HG02642 (cell line): ENCODE results near the gene STX18.
"Not testable (repeated sequence)": the region's sequence is repeated elsewhere in the genome, so short reads cannot be mapped to it uniquely, and the experiment has no call there.

Experiments
- ATAC-seq: cut with Tn5 transposase; IDR thresholded peaks from one replicate; pipeline ENCODE4 v1.9.1; 2021; ENCODE audit warnings: mild to moderate bottlenecking; ENCODE audit not compliant: unreplicated experiment, poor library complexity

Gene STX18

GRCh38 chr4:4558881-4559280, 17.0 kb upstream of the STX18 start:
- no peak for ATAC-seq

- ATAC-seq, result no peak
These were observed 14.1 kb upstream of the STX18 start for GRCh38 chr4:4555916-4556315.

- no peak for ATAC-seq
These were observed 12.4 kb upstream of the STX18 start for GRCh38 chr4:4554234-4554633.

GRCh38 chr4:4552042-4552441, 10.2 kb upstream of the STX18 start:
- not testable (repeated sequence) for ATAC-seq

GRCh38 chr4:4550161-4550560, 8.3 kb upstream of the STX18 start:
- not testable (repeated sequence) for ATAC-seq

GRCh38 chr4:4549534-4549933, 7.7 kb upstream of the STX18 start:
- no peak for ATAC-seq

- no peak for ATAC-seq
These were observed 1.1 kb upstream of the STX18 start for GRCh38 chr4:4542774-4543485.

GRCh38 chr4:4541040-4541631, 712 bp downstream of the STX18 start:
- ATAC-seq, result no peak

GRCh38 chr4:4539481-4539880, 2.4 kb downstream of the STX18 start:
- ATAC-seq, result no peak

- ATAC-seq, result no peak
These were observed 6.3 kb downstream of the STX18 start for GRCh38 chr4:4535590-4535989.

GRCh38 chr4:4534515-4535145, 7.2 kb downstream of the STX18 start:
- ATAC-seq, result no peak

GRCh38 chr4:4533461-4534169, 8.2 kb downstream of the STX18 start:
- no peak for ATAC-seq

GRCh38 chr4:4532371-4533154, 9.3 kb downstream of the STX18 start:
- ATAC-seq, result no peak

GRCh38 chr4:4529392-4529791, 12.5 kb downstream of the STX18 start:
- ATAC-seq, result no peak

GRCh38 chr4:4526401-4526800, 15.4 kb downstream of the STX18 start:
- no peak for ATAC-seq

- ATAC-seq, result peak; percentile 99
These were observed 17.5 kb downstream of the STX18 start for GRCh38 chr4:4524364-4524763.

- ATAC-seq, result no peak
These were observed 20.1 kb downstream of the STX18 start for GRCh38 chr4:4521731-4522130.

- ATAC-seq, result no peak
These were observed 20.7 kb downstream of the STX18 start for GRCh38 chr4:4521136-4521535.

- ATAC-seq, result no peak
These were observed 22.5 kb downstream of the STX18 start for GRCh38 chr4:4519297-4519894.

GRCh38 chr4:4518747-4519146, 23.1 kb downstream of the STX18 start:
- no peak for ATAC-seq
